Measurements from ENCODE around the gene ADTRP. TPM values are rescaled to one million over a fixed set of nuclear protein-coding genes. Genes with fewer than 3 reads are reported as not detected.

The ADTRP gene
- total and polyA plus RNA-seq, 2 donors (not counting 1 experiment from before 2014, with no cell fraction given), result 0.18 to 1.2 TPM

GRCh38 chr6:11810854-11811643 is 32.4 kb upstream of the ADTRP start:
- Mint-ChIP-seq H3K9me3 (ENCODE audit: insufficient read depth) (no peaks in the 10 kb centered on the region), H3K27me3 (peaks cover 12% of the 10 kb centered on the region), H3K27ac (no peak overlapping the region), H3K4me1 (no peaks in the 10 kb centered on the region), H3K4me3 (no peak overlapping the region)
- intact Hi-C loops (cut with micrococcal nuclease), result no loop called here
- DNase-seq (no peak), ATAC-seq (ENCODE audit: low read depth) (no peak)
- Histone ChIP-seq H3K9ac (ENCODE audit: low read length) (no peak overlapping the region), H3K9me3 (ENCODE audit: control extremely low read depth in 1 of 3, control insufficient read depth in 2 of 3, insufficient read depth in 1 of 3, low read length in 2 of 3) (no peaks in the 10 kb centered on the region), H3K4me2 (replicated peaks; ENCODE audit: low read depth, low read length, poor library complexity, severe bottlenecking) (no peak overlapping the region), H3K79me2 (ENCODE audit: control insufficient read depth, insufficient read depth, low read length) (no peaks in the 10 kb centered on the region), H4K20me1 (ENCODE audit: control insufficient read depth, insufficient read depth, low read length, poor library complexity, severe bottlenecking) (no peaks in the 10 kb centered on the region), H3K36me3 (replicated peaks in 1 of 2; ENCODE audit: control extremely low read depth in 1 of 2, control insufficient read depth in 1 of 2, extremely low read depth in 1 of 2, insufficient read depth in 2 of 2, low read length in 1 of 2) (no peaks in the 10 kb centered on the region), H3K27me3 (replicated peaks in 1 of 4; ENCODE audit: control extremely low read depth in 1 of 4, control insufficient read depth in 3 of 4, insufficient read depth in 4 of 4, low read length in 3 of 4) (no peaks in the 10 kb centered on the region), H3K4me3 (ENCODE audit: control extremely low read depth in 1 of 5, extremely low read depth in 1 of 5, insufficient read depth in 1 of 5, low read depth in 2 of 5, low read length in 4 of 5) (no peak overlapping the region), H3K4me1 (ENCODE audit: control insufficient read depth in 2 of 2, insufficient read depth in 2 of 2, low read length in 2 of 2) (no peaks in the 10 kb centered on the region), H2AFZ (ENCODE audit: insufficient read depth, low read depth, low read length, poor library complexity, severe bottlenecking) (no peak overlapping the region), H3K27ac (ENCODE audit: low read length in 2 of 2) (no peak overlapping the region)
- ChIA-PET CTCF (interaction anchor here (1.3 to 1.7 kb wide), 2 partner anchors 10 to 264 kb away, joined by 4 to 7 read pairs; no protein-coding TSS in a partner anchor), POLR2A (no interaction called here)
- WGBS (ENCODE audit: insufficient coverage), result 96% methylated on average over 5 of the region's 12 CpGs
- no peak for TF ChIP-seq EZH2 (IDR thresholded peaks at IDR 0.05; ENCODE audit: borderline replicate concordance, insufficient read depth, low read depth, low read length, poor library complexity, severe bottlenecking)
- no peak for TF ChIP-seq CTCF (IDR thresholded peaks at IDR 0.05)

GRCh38 chr6:11810039-11810541 is 31.5 kb upstream of the ADTRP start:
- Mint-ChIP-seq H3K4me1 (no peaks in the 10 kb centered on the region), H3K27ac (no peak overlapping the region), H3K27me3 (peaks cover 17% of the 10 kb centered on the region), H3K4me3 (no peak overlapping the region), H3K9me3 (ENCODE audit: insufficient read depth) (no peaks in the 10 kb centered on the region)
- no peaks in the 10 kb centered on the region for H3K4me1 ChIP-seq (ENCODE audit: control insufficient read depth in 2 of 2, insufficient read depth in 2 of 2, low read length in 2 of 2)
- TF ChIP-seq CTCF (IDR thresholded peaks at IDR 0.05) (no peak), EZH2 (IDR thresholded peaks at IDR 0.05; ENCODE audit: borderline replicate concordance, insufficient read depth, low read depth, low read length, poor library complexity, severe bottlenecking) (no peak)
- DNase-seq, result no peak
- H3K27me3 ChIP-seq (replicated peaks in 1 of 4; ENCODE audit: control extremely low read depth in 1 of 4, control insufficient read depth in 3 of 4, insufficient read depth in 4 of 4, low read length in 3 of 4), result no peaks in the 10 kb centered on the region
- H4K20me1 ChIP-seq (ENCODE audit: control insufficient read depth, insufficient read depth, low read length, poor library complexity, severe bottlenecking), result no peaks in the 10 kb centered on the region
- H2AFZ ChIP-seq (ENCODE audit: insufficient read depth, low read depth, low read length, poor library complexity, severe bottlenecking), result no peak overlapping the region
- no peak overlapping the region for H3K4me3 ChIP-seq (ENCODE audit: control extremely low read depth in 1 of 5, extremely low read depth in 1 of 5, insufficient read depth in 1 of 5, low read depth in 2 of 5, low read length in 4 of 5)
- POLR2A ChIA-PET, result no interaction called here
- H3K36me3 ChIP-seq (replicated peaks in 1 of 2; ENCODE audit: control extremely low read depth in 1 of 2, control insufficient read depth in 1 of 2, extremely low read depth in 1 of 2, insufficient read depth in 2 of 2, low read length in 1 of 2), result no peaks in the 10 kb centered on the region
- no peak overlapping the region for H3K27ac ChIP-seq (ENCODE audit: low read length in 2 of 2)
- 95% methylated on average over 1 of the region's 1 CpG for WGBS (ENCODE audit: insufficient coverage)
- H3K9ac ChIP-seq (ENCODE audit: low read length), result no peak overlapping the region
- no peak overlapping the region for H3K4me2 ChIP-seq (replicated peaks; ENCODE audit: low read depth, low read length, poor library complexity, severe bottlenecking)
- intact Hi-C loops (cut with micrococcal nuclease), result no loop called here
- H3K9me3 ChIP-seq (ENCODE audit: control extremely low read depth in 1 of 3, control insufficient read depth in 2 of 3, insufficient read depth in 1 of 3, low read length in 2 of 3), result no peaks in the 10 kb centered on the region
- ATAC-seq (ENCODE audit: low read depth), result no peak
- CTCF ChIA-PET, result interaction anchor here (1.3 to 1.7 kb wide), 2 partner anchors 11 to 265 kb away, joined by 4 to 7 read pairs; no protein-coding TSS in a partner anchor
- H3K79me2 ChIP-seq (ENCODE audit: control insufficient read depth, insufficient read depth, low read length), result no peaks in the 10 kb centered on the region

Data from B cell (primary cell).